HEK293 (cell line): Measurements from ENCODE around the gene MOB2.

Source experiments
- CTCF ChIA-PET: fragments of 350-600 bp; formaldehyde crosslinking; extraction: SDS; loops from one replicate; lab custom pipeline; 2021; ENCODE audit warnings: antibody characterized with exemption; lab: Yijun Ruan, JAX
- POLR2A ChIA-PET: fragments of 300-600 bp; formaldehyde crosslinking; extraction: SDS; loops from one replicate; lab custom pipeline; 2020; ENCODE audit warnings: antibody characterized with exemption, inconsistent platforms; lab: Yijun Ruan, JAX
- H3K27ac ChIP-seq: fragments of 200-500 bp; sonication (Bioruptor generic); 2 replicates; pipeline ENCODE4 v1.5.1; 2014; ENCODE audit warnings: low read depth, low read length, control low read depth, inconsistent platforms; ENCODE audit errors: extremely low read depth
- H3K36me3 ChIP-seq, 2 experiments: fragments of 200-500 bp in 1 of 2; sonication (Bioruptor generic) in 1 of 2; 1 replicate in 1 of 2; 2 replicates in 1 of 2; pipeline ENCODE4 v1.5.1; 2014 to 2017; ENCODE audit warnings: inconsistent platforms in 2 of 2, low read length in 2 of 2; ENCODE audit not compliant: control insufficient read depth in 2 of 2, insufficient read depth in 1 of 2
- H3K4me1 ChIP-seq: fragments of 200-500 bp; sonication (Bioruptor generic); 2 replicates; pipeline ENCODE4 v1.5.1; 2014; ENCODE audit warnings: mild to moderate bottlenecking, low read length, inconsistent platforms; ENCODE audit not compliant: control insufficient read depth, insufficient read depth
- H3K4me3 ChIP-seq: 2 replicates; pipeline ENCODE4 v1.5.1; 2011; ENCODE audit warnings: low read depth, mild to moderate bottlenecking, control low read depth, low read length, moderate library complexity
- H3K9me3 ChIP-seq: fragments of 200-500 bp; sonication (Bioruptor generic); 2 replicates; pipeline ENCODE4 v1.5.1; 2014; ENCODE audit warnings: low read depth, low read length, inconsistent platforms; ENCODE audit not compliant: control insufficient read depth, insufficient read depth
- GFI1B ChIP-seq: fragments of 450-650 bp; formaldehyde crosslinking; IDR thresholded peaks from 2 replicates; pipeline ENCODE4 v1.5.1; 2016; ENCODE audit warnings: missing biosample characterization, missing genetic modification characterization
- GLI4 ChIP-seq: fragments of 450-650 bp; formaldehyde crosslinking; IDR thresholded peaks from 2 replicates; pipeline ENCODE4 v1.5.1; 2016; ENCODE audit warnings: missing biosample characterization, missing genetic modification characterization
- MYNN ChIP-seq: fragments of 450-650 bp; formaldehyde crosslinking; IDR thresholded peaks from 2 replicates; pipeline ENCODE4 v1.5.1; 2016; ENCODE audit warnings: missing biosample characterization, missing genetic modification characterization, borderline replicate concordance
- TSHZ1 ChIP-seq: fragments of 450-650 bp; formaldehyde crosslinking; IDR thresholded peaks from 2 replicates; pipeline ENCODE4 v1.5.1; 2016; ENCODE audit warnings: missing biosample characterization, missing genetic modification characterization, borderline replicate concordance
- ZFP37 ChIP-seq: fragments of 450-650 bp; formaldehyde crosslinking; IDR thresholded peaks from 2 replicates; pipeline ENCODE4 v1.5.1; 2016; ENCODE audit warnings: missing biosample characterization, missing genetic modification characterization
- ZIC2 ChIP-seq: fragments of 450-650 bp; formaldehyde crosslinking; IDR thresholded peaks from 2 replicates; pipeline ENCODE4 v1.5.1; 2016; ENCODE audit warnings: missing biosample characterization, missing genetic modification characterization
- ZNF223 ChIP-seq: fragments of 450-650 bp; formaldehyde crosslinking; IDR thresholded peaks from 2 replicates; pipeline ENCODE4 v1.5.1; 2016; ENCODE audit warnings: missing biosample characterization, missing genetic modification characterization
- ZNF335 ChIP-seq: fragments of 450-650 bp; formaldehyde crosslinking; conservative IDR thresholded peaks from 2 replicates; pipeline ENCODE4 v1.5.1; 2016; ENCODE audit warnings: missing biosample characterization, missing genetic modification characterization
- ZNF433 ChIP-seq: fragments of 450-650 bp; formaldehyde crosslinking; IDR thresholded peaks from 2 replicates; pipeline ENCODE4 v1.5.1; 2016; ENCODE audit warnings: missing biosample characterization, missing genetic modification characterization, low read depth
- ZNF473 ChIP-seq: fragments of 450-650 bp; formaldehyde crosslinking; IDR thresholded peaks from 2 replicates; pipeline ENCODE4 v1.5.1; 2017; ENCODE audit warnings: missing biosample characterization, missing genetic modification characterization
- ZNF530 ChIP-seq: fragments of 450-650 bp; formaldehyde crosslinking; IDR thresholded peaks from 2 replicates; pipeline ENCODE4 v1.5.1; 2016; ENCODE audit warnings: low read depth, missing biosample characterization, missing genetic modification characterization
- ZNF561 ChIP-seq: fragments of 450-650 bp; IDR thresholded peaks from 2 replicates; pipeline ENCODE4 v1.5.1; 2018; ENCODE audit warnings: missing biosample characterization, missing genetic modification characterization, borderline replicate concordance
- ZNF585B ChIP-seq: fragments of 450-650 bp; formaldehyde crosslinking; IDR thresholded peaks from 2 replicates; pipeline ENCODE4 v1.5.1; 2016; ENCODE audit warnings: missing biosample characterization, missing genetic modification characterization
- ZNF639 ChIP-seq: fragments of 450-650 bp; formaldehyde crosslinking; IDR thresholded peaks from 2 replicates; pipeline ENCODE4 v1.5.1; 2016; ENCODE audit warnings: missing biosample characterization, missing genetic modification characterization
- ZNF660 ChIP-seq: fragments of 450-650 bp; IDR thresholded peaks from 2 replicates; pipeline ENCODE4 v1.5.1; 2018; ENCODE audit warnings: missing biosample characterization, mild to moderate bottlenecking, missing genetic modification characterization
- ZNF670 ChIP-seq: fragments of 450-650 bp; formaldehyde crosslinking; IDR thresholded peaks from 2 replicates; pipeline ENCODE4 v1.5.1; 2016; ENCODE audit warnings: missing biosample characterization, missing genetic modification characterization, low read depth
- ZNF785 ChIP-seq: fragments of 450-650 bp; formaldehyde crosslinking; IDR thresholded peaks from 2 replicates; pipeline ENCODE4 v1.5.1; 2016; ENCODE audit warnings: missing biosample characterization, missing genetic modification characterization
- ZNF837 ChIP-seq: fragments of 450-650 bp; formaldehyde crosslinking; IDR thresholded peaks from 2 replicates; pipeline ENCODE4 v1.5.1; 2016; ENCODE audit warnings: missing biosample characterization, missing genetic modification characterization
- TF ChIP-seq, protein P1 (sequence below): fragments of 450-650 bp; formaldehyde crosslinking; IDR thresholded peaks from 2 replicates; pipeline ENCODE4 v1.5.1; 2016; ENCODE audit warnings: missing biosample characterization, missing genetic modification characterization
- TF ChIP-seq, protein P2 (sequence below): fragments of 450-650 bp; formaldehyde crosslinking; IDR thresholded peaks from 2 replicates; pipeline ENCODE4 v1.5.1; 2016; ENCODE audit warnings: missing biosample characterization, missing genetic modification characterization, low read depth

MOB2 gene

GRCh38 chr11:1433977-1434640 lies 52.5 kb downstream of the MOB2 start:
- Histone ChIP-seq H3K4me1 (no peaks in the 10 kb centered on the region), H3K9me3 (no peaks in the 10 kb centered on the region), H3K36me3 (peaks cover 0 to 9% of the 10 kb centered on the region in 2 experiments; a peak in 1 of 3 replicates), H3K27ac (no peak overlapping the region)
- ChIA-PET CTCF (no interaction called here), POLR2A (no interaction called here)
- no peak for TF ChIP-seq ZIC2 (tag by site-specific recombination)
- no peak for TF ChIP-seq ZNF785 (tag by site-specific recombination)
- TF ChIP-seq ZNF660 (tag by site-specific recombination): no peak
- TF ChIP-seq ZNF473 (tag by site-specific recombination): no peak
- no peak for TF ChIP-seq ZNF670
- TF ChIP-seq TSHZ1 (tag by site-specific recombination): no peak
- no peak for TF ChIP-seq ZNF335 (tag by site-specific recombination)
- TF ChIP-seq GFI1B (tag by site-specific recombination): no peak
- TF ChIP-seq, all 188 proteins: peak for 0
- no peak overlapping the region for H3K4me3 ChIP-seq

DNA sequence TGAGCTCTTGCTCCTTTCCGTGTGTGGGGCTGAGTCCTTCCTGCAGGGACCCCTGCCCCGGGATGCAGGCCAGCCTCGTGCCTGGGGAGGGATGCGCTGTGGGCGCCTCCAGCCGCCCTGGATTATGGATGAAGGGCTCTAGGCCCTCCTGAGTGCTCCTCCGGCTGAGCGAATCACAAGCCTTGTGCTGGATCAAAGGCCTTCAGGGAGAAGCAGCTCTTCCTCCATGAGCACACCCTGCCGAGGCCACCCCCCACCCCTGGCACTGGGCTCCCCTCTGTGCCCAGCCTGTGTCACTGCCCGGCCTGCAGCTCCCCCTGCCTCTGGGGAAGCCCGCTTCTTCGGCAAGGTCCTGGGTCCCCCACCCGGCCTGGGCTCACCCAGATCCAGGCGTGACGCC lies 53.0 kb downstream of the MOB2 start:
- ChIA-PET POLR2A (no interaction called here), CTCF (no interaction called here)
- no peaks in the 10 kb centered on the region for H3K4me1 ChIP-seq
- no peak overlapping the region for H3K27ac ChIP-seq
- H3K4me3 ChIP-seq: no peak overlapping the region
- TF ChIP-seq ZNF223 (tag by site-specific recombination): no peak
- TF ChIP-seq ZNF837 (tag by site-specific recombination): no peak
- TF ChIP-seq ZNF561 (tag by site-specific recombination): no peak
- TF ChIP-seq GLI4 (tag by site-specific recombination): no peak
- TF ChIP-seq ZNF530: no peak
- TF ChIP-seq MYNN: no peak
- TF ChIP-seq ZNF433 (tag by site-specific recombination): no peak
- TF ChIP-seq, protein P1, sequence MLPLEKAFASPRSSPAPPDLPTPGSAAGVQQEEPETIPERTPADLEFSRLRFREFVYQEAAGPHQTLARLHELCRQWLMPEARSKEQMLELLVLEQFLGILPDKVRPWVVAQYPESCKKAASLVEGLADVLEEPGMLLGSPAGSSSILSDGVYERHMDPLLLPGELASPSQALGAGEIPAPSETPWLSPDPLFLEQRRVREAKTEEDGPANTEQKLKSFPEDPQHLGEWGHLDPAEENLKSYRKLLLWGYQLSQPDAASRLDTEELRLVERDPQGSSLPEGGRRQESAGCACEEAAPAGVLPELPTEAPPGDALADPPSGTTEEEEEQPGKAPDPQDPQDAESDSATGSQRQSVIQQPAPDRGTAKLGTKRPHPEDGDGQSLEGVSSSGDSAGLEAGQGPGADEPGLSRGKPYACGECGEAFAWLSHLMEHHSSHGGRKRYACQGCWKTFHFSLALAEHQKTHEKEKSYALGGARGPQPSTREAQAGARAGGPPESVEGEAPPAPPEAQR (tag by site-specific recombination): no peak
- no peak for TF ChIP-seq ZFP37 (tag by site-specific recombination)
- TF ChIP-seq ZNF639 (tag by site-specific recombination): no peak
- TF ChIP-seq ZNF585B (tag by site-specific recombination): no peak
- TF ChIP-seq, protein P2, sequence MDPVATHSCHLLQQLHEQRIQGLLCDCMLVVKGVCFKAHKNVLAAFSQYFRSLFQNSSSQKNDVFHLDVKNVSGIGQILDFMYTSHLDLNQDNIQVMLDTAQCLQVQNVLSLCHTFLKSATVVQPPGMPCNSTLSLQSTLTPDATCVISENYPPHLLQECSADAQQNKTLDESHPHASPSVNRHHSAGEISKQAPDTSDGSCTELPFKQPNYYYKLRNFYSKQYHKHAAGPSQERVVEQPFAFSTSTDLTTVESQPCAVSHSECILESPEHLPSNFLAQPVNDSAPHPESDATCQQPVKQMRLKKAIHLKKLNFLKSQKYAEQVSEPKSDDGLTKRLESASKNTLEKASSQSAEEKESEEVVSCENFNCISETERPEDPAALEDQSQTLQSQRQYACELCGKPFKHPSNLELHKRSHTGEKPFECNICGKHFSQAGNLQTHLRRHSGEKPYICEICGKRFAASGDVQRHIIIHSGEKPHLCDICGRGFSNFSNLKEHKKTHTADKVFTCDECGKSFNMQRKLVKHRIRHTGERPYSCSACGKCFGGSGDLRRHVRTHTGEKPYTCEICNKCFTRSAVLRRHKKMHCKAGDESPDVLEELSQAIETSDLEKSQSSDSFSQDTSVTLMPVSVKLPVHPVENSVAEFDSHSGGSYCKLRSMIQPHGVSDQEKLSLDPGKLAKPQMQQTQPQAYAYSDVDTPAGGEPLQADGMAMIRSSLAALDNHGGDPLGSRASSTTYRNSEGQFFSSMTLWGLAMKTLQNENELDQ: no peak
- H3K36me3 ChIP-seq: peaks cover 0 to 3% of the 10 kb centered on the region in 2 experiments; a peak in 1 of 3 replicates
- H3K9me3 ChIP-seq: no peaks in the 10 kb centered on the region
